ENCODE results near the gene CRYAA. TPM values are rescaled to one million over a fixed set of nuclear protein-coding genes. Genes with fewer than 3 reads are reported as not detected.
A peak's percentile ranks its signal among the peaks of the same experiment; 100 is the strongest.
"Not testable (repeated sequence)": the region's sequence is repeated elsewhere in the genome, so short reads cannot be mapped to it uniquely, and the experiment has no call there.

CRYAA gene, protein sequence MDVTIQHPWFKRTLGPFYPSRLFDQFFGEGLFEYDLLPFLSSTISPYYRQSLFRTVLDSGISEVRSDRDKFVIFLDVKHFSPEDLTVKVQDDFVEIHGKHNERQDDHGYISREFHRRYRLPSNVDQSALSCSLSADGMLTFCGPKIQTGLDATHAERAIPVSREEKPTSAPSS
- total RNA-seq (ENCODE audit: low replicate concordance) = not detected in 2 replicates

DNA sequence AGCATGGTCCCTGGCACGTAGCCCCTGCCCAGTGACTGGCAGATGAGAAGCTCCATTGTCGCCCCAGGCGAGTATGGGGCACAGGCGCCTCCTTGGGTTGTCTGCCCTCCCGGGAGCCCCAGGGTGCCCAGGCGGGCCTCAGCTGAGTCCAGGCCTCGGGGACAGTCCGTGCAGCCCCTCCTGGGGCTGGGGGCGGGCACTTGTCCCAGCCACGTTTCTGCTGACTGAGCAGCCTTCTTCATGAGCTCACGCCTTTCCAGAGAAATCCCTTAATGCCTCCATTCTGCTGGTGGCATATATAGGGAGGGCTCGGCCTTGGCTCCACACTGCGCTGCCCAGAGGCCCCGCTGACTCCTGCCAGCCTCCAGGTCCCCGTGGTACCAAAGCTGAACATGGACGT is at the start of gene CRYAA:
Gene CRYAA, plus strand, starts transcription at position 301 of the 400 bp plus-strand sequence. Its CDS starts 92 bp downstream, at position 393.
- H3K4me1 Mint-ChIP-seq, H3K9me3 Mint-ChIP-seq: not testable (repeated sequence)

DNA sequence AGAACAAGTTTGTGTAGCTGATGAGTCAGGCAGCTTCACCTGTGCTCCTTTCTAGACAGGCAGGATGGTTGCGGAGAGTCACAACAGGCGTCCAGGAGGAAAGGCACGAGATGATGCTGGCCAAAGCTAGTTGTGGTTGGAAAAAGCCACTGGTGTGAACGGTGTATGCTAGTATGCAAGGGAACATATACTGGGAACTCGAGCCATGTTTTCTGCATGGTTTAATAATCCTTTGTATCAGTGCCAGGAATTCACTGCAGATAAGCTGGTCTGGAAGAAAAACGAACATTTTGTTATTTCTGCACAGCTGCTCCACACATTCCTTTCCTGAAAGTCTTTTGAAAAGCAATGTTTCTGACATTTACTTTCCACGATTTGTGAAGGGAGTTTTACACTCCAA is 38.7 kb upstream of the CRYAA start:
- H2AFZ ChIP-seq (replicated peaks); H3K27me3 Mint-ChIP-seq (ENCODE audit: insufficient read depth, low read depth); H3K9me3 Mint-ChIP-seq: not testable (repeated sequence)

More for the DNA sequence above, at the start of gene CRYAA:
- not testable (repeated sequence) for H3K27me3 Mint-ChIP-seq (ENCODE audit: insufficient read depth, low read depth); H3K36me3 ChIP-seq; H3K27ac ChIP-seq; H3K4me3 Mint-ChIP-seq; H3K79me2 ChIP-seq (ENCODE audit: low read depth); H3K9me3 ChIP-seq (ENCODE audit: low read depth); H2AFZ ChIP-seq (replicated peaks); H3K9ac ChIP-seq; H4K20me1 ChIP-seq (ENCODE audit: low read depth); H3K27me3 ChIP-seq; H3K27ac Mint-ChIP-seq; H3F3A ChIP-seq (ENCODE audit: low read depth); H3K36me3 Mint-ChIP-seq; DNase-seq (ENCODE audit: low spot score); H3K4me3 ChIP-seq; H3K4me2 ChIP-seq; H3K4me1 ChIP-seq

DNA sequence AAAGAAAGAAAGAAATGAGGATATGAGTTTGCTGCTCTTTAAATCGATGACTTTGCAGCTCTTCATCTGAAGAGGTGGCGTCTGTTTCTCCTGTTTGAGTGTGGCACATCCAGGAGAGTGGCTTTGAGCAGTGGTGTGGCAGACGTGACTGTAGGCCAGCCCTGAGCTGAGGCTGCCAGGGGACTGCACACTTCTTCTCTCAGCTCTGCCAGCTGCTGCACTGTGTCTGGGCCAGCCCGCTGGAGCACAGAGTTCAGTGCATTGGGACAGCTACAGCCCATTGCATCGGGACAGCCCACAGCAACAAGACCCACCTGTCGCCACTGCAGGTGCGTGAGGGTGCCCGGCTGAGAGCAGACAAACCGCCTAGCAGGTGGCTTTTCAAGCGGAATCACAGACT is 34.3 kb upstream of the CRYAA start:
- not testable (repeated sequence) for H3K79me2 ChIP-seq (ENCODE audit: low read depth); H3K27ac ChIP-seq; H3K4me3 Mint-ChIP-seq; H3K9me3 Mint-ChIP-seq; H4K20me1 ChIP-seq (ENCODE audit: low read depth); H3K4me1 Mint-ChIP-seq; H3K27ac Mint-ChIP-seq; H3K4me2 ChIP-seq; H3K4me1 ChIP-seq; H2AFZ ChIP-seq (replicated peaks); H3K36me3 ChIP-seq; H3K36me3 Mint-ChIP-seq; H3K27me3 ChIP-seq; H3F3A ChIP-seq (ENCODE audit: low read depth); H3K27me3 Mint-ChIP-seq (ENCODE audit: insufficient read depth, low read depth); H3K4me3 ChIP-seq; DNase-seq (ENCODE audit: low spot score); H3K9ac ChIP-seq; H3K9me3 ChIP-seq (ENCODE audit: low read depth)

More for the DNA sequence above, 38.7 kb upstream of the CRYAA start:
- not testable (repeated sequence) for H3K9me3 ChIP-seq (ENCODE audit: low read depth); H3K4me1 Mint-ChIP-seq; DNase-seq (ENCODE audit: low spot score); H3K4me1 ChIP-seq; H3K27ac ChIP-seq; H3K79me2 ChIP-seq (ENCODE audit: low read depth); H3F3A ChIP-seq (ENCODE audit: low read depth); H3K27me3 ChIP-seq; H3K4me3 ChIP-seq; H3K9ac ChIP-seq; H4K20me1 ChIP-seq (ENCODE audit: low read depth); H3K36me3 ChIP-seq; H3K4me2 ChIP-seq; H3K27ac Mint-ChIP-seq; H3K36me3 Mint-ChIP-seq; H3K4me3 Mint-ChIP-seq

DNA sequence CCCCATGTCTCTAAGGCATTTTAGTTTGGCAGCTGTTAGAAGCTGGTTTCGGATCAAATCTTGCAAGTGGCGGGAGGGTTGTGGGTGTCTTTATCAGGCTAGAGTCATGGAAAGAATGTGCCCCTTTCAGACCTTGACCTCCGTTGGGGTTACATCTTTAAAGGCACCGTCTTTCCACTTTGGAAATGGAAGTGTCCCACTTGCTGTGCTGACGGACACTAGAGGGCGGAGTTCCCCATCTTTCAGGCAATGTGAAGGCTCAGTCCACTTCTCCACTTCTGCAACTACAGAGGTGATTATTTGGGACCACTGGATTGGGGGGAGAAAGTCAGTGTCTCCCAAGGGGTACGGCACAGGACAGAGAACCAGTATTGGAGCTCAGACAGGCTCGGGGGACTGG is 29.9 kb upstream of the CRYAA start:
- not testable (repeated sequence) for H3K79me2 ChIP-seq (ENCODE audit: low read depth); H3K27me3 Mint-ChIP-seq (ENCODE audit: insufficient read depth, low read depth); H2AFZ ChIP-seq (replicated peaks); DNase-seq (ENCODE audit: low spot score); H3K9ac ChIP-seq; H3K9me3 Mint-ChIP-seq; H3K36me3 ChIP-seq; H3K36me3 Mint-ChIP-seq; H3F3A ChIP-seq (ENCODE audit: low read depth); H3K27ac ChIP-seq; H3K4me3 Mint-ChIP-seq; H4K20me1 ChIP-seq (ENCODE audit: low read depth); H3K4me1 ChIP-seq; H3K27me3 ChIP-seq; H3K27ac Mint-ChIP-seq; H3K4me1 Mint-ChIP-seq; H3K4me2 ChIP-seq; H3K9me3 ChIP-seq (ENCODE audit: low read depth); H3K4me3 ChIP-seq
- TF ChIP-seq, protein P1, sequence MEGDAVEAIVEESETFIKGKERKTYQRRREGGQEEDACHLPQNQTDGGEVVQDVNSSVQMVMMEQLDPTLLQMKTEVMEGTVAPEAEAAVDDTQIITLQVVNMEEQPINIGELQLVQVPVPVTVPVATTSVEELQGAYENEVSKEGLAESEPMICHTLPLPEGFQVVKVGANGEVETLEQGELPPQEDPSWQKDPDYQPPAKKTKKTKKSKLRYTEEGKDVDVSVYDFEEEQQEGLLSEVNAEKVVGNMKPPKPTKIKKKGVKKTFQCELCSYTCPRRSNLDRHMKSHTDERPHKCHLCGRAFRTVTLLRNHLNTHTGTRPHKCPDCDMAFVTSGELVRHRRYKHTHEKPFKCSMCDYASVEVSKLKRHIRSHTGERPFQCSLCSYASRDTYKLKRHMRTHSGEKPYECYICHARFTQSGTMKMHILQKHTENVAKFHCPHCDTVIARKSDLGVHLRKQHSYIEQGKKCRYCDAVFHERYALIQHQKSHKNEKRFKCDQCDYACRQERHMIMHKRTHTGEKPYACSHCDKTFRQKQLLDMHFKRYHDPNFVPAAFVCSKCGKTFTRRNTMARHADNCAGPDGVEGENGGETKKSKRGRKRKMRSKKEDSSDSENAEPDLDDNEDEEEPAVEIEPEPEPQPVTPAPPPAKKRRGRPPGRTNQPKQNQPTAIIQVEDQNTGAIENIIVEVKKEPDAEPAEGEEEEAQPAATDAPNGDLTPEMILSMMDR (IDR thresholded peaks at IDR 0.05) = peak; percentile 17

DNA sequence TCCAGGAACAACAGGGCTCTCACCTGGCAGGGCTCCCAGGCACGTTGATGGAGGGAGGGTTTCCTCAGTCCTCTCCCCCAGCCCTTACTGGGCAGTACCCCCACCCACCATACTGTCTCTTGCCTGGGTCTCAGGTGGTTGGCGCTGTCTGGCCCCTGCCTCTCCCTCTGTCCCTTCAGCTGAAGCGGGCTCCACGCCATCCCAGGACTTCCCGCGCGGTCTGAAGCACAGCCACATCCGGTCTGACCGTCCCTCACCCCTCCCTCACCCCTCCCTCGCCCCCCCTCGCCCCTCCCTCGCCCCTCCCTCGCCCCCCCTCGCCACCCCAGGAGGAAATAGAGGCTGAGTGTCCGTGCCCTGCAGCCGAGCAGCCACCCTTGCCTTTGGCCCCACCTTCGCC is 27.4 kb upstream of the CRYAA start:
- H3K27me3 Mint-ChIP-seq (ENCODE audit: insufficient read depth, low read depth); H3K27ac ChIP-seq; H3K4me1 ChIP-seq; H3K79me2 ChIP-seq (ENCODE audit: low read depth); H3K27me3 ChIP-seq; H3K4me3 Mint-ChIP-seq; H3K9me3 ChIP-seq (ENCODE audit: low read depth); H2AFZ ChIP-seq (replicated peaks); H3F3A ChIP-seq (ENCODE audit: low read depth); H3K4me2 ChIP-seq; H3K27ac Mint-ChIP-seq; H3K9me3 Mint-ChIP-seq; H3K4me1 Mint-ChIP-seq; H3K36me3 ChIP-seq; H4K20me1 ChIP-seq (ENCODE audit: low read depth); H3K4me3 ChIP-seq; H3K9ac ChIP-seq; H3K36me3 Mint-ChIP-seq; DNase-seq (ENCODE audit: low spot score): not testable (repeated sequence)

DNA sequence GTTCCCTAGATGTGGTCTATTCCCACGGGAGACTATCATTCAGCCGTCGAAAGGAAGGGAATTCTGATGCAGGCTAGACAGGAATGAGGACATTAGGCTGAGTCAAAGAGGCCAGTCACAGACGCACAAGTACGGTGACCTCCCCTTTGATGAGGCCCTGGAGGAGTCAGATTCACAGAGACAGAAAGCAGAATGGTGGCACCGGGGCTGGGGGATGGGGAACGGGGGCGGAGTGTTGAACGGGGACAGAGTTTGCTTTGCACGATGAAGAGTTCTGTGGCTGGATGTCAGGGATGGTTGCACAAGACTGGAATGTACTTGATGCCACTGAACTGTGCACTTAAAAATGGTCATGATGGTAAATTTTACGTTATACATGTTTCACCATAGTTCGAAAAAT is 22.2 kb upstream of the CRYAA start:
- not testable (repeated sequence) for H3K27ac ChIP-seq; H3K9me3 Mint-ChIP-seq; H3K36me3 Mint-ChIP-seq; H3K4me3 Mint-ChIP-seq; DNase-seq (ENCODE audit: low spot score); H3K36me3 ChIP-seq; H3K27me3 ChIP-seq; H3K27me3 Mint-ChIP-seq (ENCODE audit: insufficient read depth, low read depth); H3K4me3 ChIP-seq; H2AFZ ChIP-seq (replicated peaks); H3K4me2 ChIP-seq; H3F3A ChIP-seq (ENCODE audit: low read depth); H3K79me2 ChIP-seq (ENCODE audit: low read depth); H3K9me3 ChIP-seq (ENCODE audit: low read depth); H4K20me1 ChIP-seq (ENCODE audit: low read depth); H3K4me1 Mint-ChIP-seq; H3K9ac ChIP-seq; H3K27ac Mint-ChIP-seq; H3K4me1 ChIP-seq

DNA sequence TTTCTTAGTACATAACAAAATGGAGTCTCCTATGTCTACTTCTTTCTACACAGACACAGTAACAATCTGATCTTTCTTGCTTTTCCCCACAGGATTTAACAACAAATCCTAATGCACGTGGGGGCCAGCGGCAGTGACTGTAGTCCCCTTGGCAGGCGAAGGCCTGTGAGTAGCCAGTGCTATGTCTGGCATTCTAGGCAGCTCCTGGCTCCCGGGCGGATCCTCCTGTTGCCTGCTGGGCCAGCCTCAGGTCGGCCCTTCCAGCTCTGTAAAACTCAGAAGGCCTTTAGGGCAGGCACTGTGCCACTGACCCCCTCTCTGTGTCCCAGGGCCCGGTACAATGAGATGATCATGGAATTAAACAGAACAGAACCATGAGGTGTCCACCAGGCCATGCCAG is 20.8 kb upstream of the CRYAA start:
- H3K9me3 Mint-ChIP-seq; H3K9ac ChIP-seq; H3K4me1 Mint-ChIP-seq; H3K4me3 ChIP-seq; H3K27ac Mint-ChIP-seq; H3K79me2 ChIP-seq (ENCODE audit: low read depth); H4K20me1 ChIP-seq (ENCODE audit: low read depth); H2AFZ ChIP-seq (replicated peaks); H3K27me3 Mint-ChIP-seq (ENCODE audit: insufficient read depth, low read depth); DNase-seq (ENCODE audit: low spot score); H3K27ac ChIP-seq; H3K36me3 Mint-ChIP-seq; H3K4me3 Mint-ChIP-seq; H3K4me2 ChIP-seq; H3K36me3 ChIP-seq; H3K9me3 ChIP-seq (ENCODE audit: low read depth); H3F3A ChIP-seq (ENCODE audit: low read depth); H3K4me1 ChIP-seq; H3K27me3 ChIP-seq: not testable (repeated sequence)

DNA sequence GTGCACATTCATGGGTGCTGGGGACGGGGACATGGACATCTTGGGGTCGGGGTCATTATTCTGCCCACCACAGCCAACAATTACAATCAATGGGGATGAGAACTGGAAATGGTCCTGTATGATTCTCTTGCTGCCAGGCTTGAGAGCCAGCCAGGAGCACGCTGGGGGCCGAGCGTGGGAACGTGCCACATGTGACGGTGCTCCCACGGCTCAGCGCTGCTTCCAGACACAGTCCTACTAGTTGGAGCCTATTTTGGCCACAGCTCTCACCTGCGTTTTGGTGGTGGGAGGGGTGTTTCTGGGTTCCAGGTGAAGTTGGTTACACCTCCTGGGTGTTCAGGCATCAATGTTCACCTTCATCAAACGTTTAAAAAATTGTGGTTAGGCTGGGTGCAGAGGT is 19.5 kb upstream of the CRYAA start:
- H3K27ac Mint-ChIP-seq = not testable (repeated sequence)

More for the DNA sequence above, 19.5 kb upstream of the CRYAA start:
- H3F3A ChIP-seq (ENCODE audit: low read depth); H3K9me3 Mint-ChIP-seq; H3K9ac ChIP-seq; DNase-seq (ENCODE audit: low spot score); H3K4me3 Mint-ChIP-seq; H3K36me3 Mint-ChIP-seq; H3K27ac ChIP-seq; H3K27me3 Mint-ChIP-seq (ENCODE audit: insufficient read depth, low read depth); H3K4me2 ChIP-seq; H2AFZ ChIP-seq (replicated peaks); H3K27me3 ChIP-seq; H3K9me3 ChIP-seq (ENCODE audit: low read depth); H3K4me1 ChIP-seq; H3K79me2 ChIP-seq (ENCODE audit: low read depth); H4K20me1 ChIP-seq (ENCODE audit: low read depth); H3K36me3 ChIP-seq; H3K4me1 Mint-ChIP-seq; H3K4me3 ChIP-seq: not testable (repeated sequence)
